DOHH2 (cell line): ENCODE measurements around the gene IFT74.

Source experiments
- EZH2phosphoT487 ChIP-seq: fragments of 200-600 bp; sonication (generic); IDR thresholded peaks from 2 replicates; pipeline ENCODE4 v1.6.1; 2017; ENCODE audit warnings: borderline replicate concordance, mild to moderate bottlenecking, antibody characterized with exemption, low read length, moderate library complexity, mixed read lengths
- TF ChIP-seq, protein P1 (sequence below): fragments of 200-600 bp; sonication (generic); IDR thresholded peaks from one replicate; pipeline ENCODE4 v1.5.1; 2014; ENCODE audit warnings: antibody characterized with exemption, mild to moderate bottlenecking, low read depth, low read length; ENCODE audit not compliant: poor library complexity, severe bottlenecking

- TF ChIP-seq, protein P1, sequence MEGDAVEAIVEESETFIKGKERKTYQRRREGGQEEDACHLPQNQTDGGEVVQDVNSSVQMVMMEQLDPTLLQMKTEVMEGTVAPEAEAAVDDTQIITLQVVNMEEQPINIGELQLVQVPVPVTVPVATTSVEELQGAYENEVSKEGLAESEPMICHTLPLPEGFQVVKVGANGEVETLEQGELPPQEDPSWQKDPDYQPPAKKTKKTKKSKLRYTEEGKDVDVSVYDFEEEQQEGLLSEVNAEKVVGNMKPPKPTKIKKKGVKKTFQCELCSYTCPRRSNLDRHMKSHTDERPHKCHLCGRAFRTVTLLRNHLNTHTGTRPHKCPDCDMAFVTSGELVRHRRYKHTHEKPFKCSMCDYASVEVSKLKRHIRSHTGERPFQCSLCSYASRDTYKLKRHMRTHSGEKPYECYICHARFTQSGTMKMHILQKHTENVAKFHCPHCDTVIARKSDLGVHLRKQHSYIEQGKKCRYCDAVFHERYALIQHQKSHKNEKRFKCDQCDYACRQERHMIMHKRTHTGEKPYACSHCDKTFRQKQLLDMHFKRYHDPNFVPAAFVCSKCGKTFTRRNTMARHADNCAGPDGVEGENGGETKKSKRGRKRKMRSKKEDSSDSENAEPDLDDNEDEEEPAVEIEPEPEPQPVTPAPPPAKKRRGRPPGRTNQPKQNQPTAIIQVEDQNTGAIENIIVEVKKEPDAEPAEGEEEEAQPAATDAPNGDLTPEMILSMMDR = no peak
- no peak for TF ChIP-seq EZH2phosphoT487
These were observed 66.7 kb downstream of the IFT74 start for GRCh38 chr9:27022920-27023319.
